Lower lobe of right lung (tissue), 2 donors: ENCODE results near the gene SLC22A3. TPM values are rescaled to one million over a fixed set of nuclear protein-coding genes. Genes with fewer than 3 reads are reported as not detected.

Experiments
- ATAC-seq, 2 donors: fragments of 200-7000 bp; cut with Tn5 transposase; one replicate each; pipeline ENCODE4 v1.9.1; 2020 to 2022; ENCODE audit warnings: mild to moderate bottlenecking in 2 of 2, moderate library complexity in 2 of 2
- DNase-seq: peaks from one replicate; pipeline ENCODE4 v3.0.0-alpha.2; 2020
- H3K27ac ChIP-seq: fragments of 200-600 bp; one replicate; pipeline ENCODE4 v1.8.0; 2022
- H3K27me3 ChIP-seq: fragments of 200-600 bp; one replicate; pipeline ENCODE4 v1.8.0; 2022; ENCODE audit warnings: low read depth
- H3K36me3 ChIP-seq: fragments of 200-600 bp; one replicate; pipeline ENCODE4 v1.8.0; 2022; ENCODE audit warnings: mild to moderate bottlenecking
- H3K4me1 ChIP-seq: fragments of 200-600 bp; one replicate; pipeline ENCODE4 v1.8.0; 2022
- H3K4me3 ChIP-seq: fragments of 200-600 bp; one replicate; pipeline ENCODE4 v1.8.0; 2022; ENCODE audit warnings: mild to moderate bottlenecking
- H3K9me3 ChIP-seq: fragments of 200-600 bp; one replicate; pipeline ENCODE4 v1.8.0; 2022
- intact Hi-C: fragments of 100-400 bp; cut with DNase I; formaldehyde crosslinking; loops from one replicate; pipeline ENCODE4 v1.11.0; 2022
- total RNA-seq: library from RNA; stranded (reverse); fragmentation: NEBNext Ultra II Directional; extraction: Animal tissue kit (Norgen Biotek cat#: 25700); gene quantifications from one replicate; pipeline ENCODE4 v1.2.1, GENCODE V29; 2021
- TF ChIP-seq, protein P1 (sequence below): fragments of 200-600 bp; IDR thresholded peaks from one replicate; pipeline ENCODE4 v1.8.0; 2022; ENCODE audit warnings: antibody characterized with exemption, mild to moderate bottlenecking
- donor health status: DM: no; HTN: yes; CAD: no; lungs with severe emphysema.

Gene SLC22A3
- total RNA-seq, 1 donor from 2014 or later, result 37.7 TPM

DNA sequence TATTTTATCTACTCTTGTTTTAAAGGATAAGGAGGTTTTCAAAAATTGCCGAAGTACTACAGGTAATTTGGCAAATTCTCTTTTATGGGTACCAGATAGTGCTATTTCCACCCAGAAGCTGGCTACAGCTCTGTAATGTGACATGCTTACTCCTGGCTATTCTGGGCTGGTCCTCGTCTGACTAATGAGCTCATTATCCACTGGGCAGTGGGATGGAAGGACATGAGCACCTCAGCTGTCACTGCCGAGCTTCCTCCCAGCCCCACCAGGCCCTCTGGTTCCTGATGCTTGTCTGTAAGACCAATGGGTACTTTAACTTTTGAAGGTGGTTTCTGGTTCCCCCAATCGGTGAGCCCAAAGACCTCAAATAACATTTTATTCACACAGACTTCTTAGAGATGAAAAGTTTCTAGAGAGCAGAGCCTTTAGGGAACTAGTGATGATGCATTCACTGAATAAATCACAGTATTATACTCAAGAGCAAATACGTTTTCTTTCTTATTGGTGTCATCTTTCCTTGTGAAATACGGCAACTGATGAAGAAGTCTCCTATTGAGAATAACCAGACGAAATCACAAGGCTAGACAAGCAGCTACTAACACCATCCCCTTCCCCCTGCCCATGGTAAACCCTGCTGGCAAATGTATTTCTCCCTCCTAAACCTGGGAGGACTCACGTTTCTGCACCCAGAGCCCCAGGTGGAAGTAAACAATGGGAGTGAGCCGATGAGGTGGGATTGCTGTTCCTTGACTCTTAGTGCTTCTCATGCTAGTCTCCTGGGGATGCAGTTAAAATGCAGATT, 80.8 kb downstream of the SLC22A3 start:
- intact Hi-C loops, result no loop called here
- Histone ChIP-seq H3K4me3 (no peak overlapping the region), H3K4me1 (peaks cover 7% of the 10 kb centered on the region), H3K36me3 (no peaks in the 10 kb centered on the region), H3K27ac (no peak overlapping the region), H3K27me3 (no peaks in the 10 kb centered on the region), H3K9me3 (no peaks in the 10 kb centered on the region)
- ATAC-seq (no peak), DNase-seq (no peak)
- TF ChIP-seq, protein P1, sequence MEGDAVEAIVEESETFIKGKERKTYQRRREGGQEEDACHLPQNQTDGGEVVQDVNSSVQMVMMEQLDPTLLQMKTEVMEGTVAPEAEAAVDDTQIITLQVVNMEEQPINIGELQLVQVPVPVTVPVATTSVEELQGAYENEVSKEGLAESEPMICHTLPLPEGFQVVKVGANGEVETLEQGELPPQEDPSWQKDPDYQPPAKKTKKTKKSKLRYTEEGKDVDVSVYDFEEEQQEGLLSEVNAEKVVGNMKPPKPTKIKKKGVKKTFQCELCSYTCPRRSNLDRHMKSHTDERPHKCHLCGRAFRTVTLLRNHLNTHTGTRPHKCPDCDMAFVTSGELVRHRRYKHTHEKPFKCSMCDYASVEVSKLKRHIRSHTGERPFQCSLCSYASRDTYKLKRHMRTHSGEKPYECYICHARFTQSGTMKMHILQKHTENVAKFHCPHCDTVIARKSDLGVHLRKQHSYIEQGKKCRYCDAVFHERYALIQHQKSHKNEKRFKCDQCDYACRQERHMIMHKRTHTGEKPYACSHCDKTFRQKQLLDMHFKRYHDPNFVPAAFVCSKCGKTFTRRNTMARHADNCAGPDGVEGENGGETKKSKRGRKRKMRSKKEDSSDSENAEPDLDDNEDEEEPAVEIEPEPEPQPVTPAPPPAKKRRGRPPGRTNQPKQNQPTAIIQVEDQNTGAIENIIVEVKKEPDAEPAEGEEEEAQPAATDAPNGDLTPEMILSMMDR, result no peak

DNA sequence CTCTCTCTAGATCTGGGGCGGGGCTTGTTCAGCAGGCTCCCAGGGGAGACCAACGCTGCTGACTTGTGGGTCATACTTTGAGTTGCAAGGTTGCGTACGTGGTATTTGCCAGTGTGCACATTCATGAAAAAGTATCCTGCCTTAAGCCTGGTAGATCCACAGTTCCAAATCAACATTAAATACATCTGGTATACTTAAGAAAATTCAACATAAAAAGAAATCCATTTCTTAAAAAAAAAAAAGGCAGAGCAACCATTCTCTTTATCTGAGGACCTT, 81.4 kb downstream of the SLC22A3 start:
- no peak for DNase-seq
- Histone ChIP-seq H3K36me3 (no peaks in the 10 kb centered on the region), H3K27ac (no peak overlapping the region), H3K9me3 (no peaks in the 10 kb centered on the region), H3K27me3 (no peaks in the 10 kb centered on the region), H3K4me3 (no peak overlapping the region), H3K4me1 (peaks cover 7% of the 10 kb centered on the region)
- ATAC-seq, result no peak
- TF ChIP-seq, protein P1, result no peak
- intact Hi-C loops, result no loop called here

DNA sequence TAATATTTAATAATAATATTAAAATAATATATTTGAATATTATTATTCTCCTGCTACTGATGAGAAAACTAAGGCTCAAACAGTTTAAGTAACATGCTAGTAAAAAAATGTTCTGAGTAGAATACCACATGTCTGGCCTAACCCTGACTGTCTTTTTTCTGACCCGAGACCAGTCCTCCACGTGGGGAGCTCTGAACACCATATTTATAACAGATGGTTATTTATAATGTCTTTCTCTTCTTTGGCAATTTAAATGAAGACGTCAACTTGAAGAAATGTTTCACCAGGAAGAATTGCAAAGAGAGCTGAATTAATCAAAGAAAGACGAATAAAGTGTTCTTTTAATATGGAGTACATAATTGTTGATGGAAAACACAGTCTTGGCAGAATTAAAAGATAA, 82.0 kb downstream of the SLC22A3 start:
- no peak for ATAC-seq
- TF ChIP-seq, protein P1, result no peak
- DNase-seq, result no peak
- intact Hi-C loops, result no loop called here
- Histone ChIP-seq H3K9me3 (no peaks in the 10 kb centered on the region), H3K36me3 (no peaks in the 10 kb centered on the region), H3K4me3 (no peak overlapping the region), H3K4me1 (peaks cover 7% of the 10 kb centered on the region), H3K27me3 (no peaks in the 10 kb centered on the region), H3K27ac (no peak overlapping the region)

- TF ChIP-seq, protein P1, result no peak
- no peak overlapping the region for H3K4me3 ChIP-seq
- no peaks in the 10 kb centered on the region for H3K36me3 ChIP-seq
- intact Hi-C loops, result no loop called here
- H3K9me3 ChIP-seq, result no peaks in the 10 kb centered on the region
- no peaks in the 10 kb centered on the region for H3K27me3 ChIP-seq
- DNase-seq (no peak), ATAC-seq (no peak)
- H3K4me1 ChIP-seq, result peaks cover 7% of the 10 kb centered on the region
- no peak overlapping the region for H3K27ac ChIP-seq
Observed at GRCh38 chr6:160430751-160431150, 82.6 kb downstream of the SLC22A3 start.

DNA sequence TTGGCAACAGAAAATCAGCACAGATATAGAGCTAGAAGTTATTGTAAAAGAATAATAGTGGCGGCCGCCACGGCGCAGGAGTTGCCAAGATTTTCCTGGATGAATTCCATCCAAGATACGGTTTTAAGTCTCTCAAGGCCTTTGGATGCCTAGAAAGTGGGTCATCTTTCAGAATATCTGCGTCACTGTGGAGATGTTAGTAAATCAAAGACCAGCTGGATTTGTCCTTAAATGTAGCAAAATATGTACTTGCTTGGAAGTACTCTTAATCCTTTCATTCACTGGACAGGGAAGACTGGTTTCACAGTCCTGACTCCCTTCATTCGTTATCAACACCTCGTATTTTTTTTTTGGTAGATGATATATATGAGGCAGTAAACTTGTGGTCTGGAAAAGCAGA, 83.0 kb downstream of the SLC22A3 start:
- TF ChIP-seq, protein P1, result no peak
- ATAC-seq (peak; percentile 44 to 49), DNase-seq (no peak)
- Histone ChIP-seq H3K27me3 (no peaks in the 10 kb centered on the region), H3K4me3 (no peak overlapping the region), H3K27ac (no peak overlapping the region), H3K9me3 (no peaks in the 10 kb centered on the region), H3K4me1 (peaks cover 7% of the 10 kb centered on the region), H3K36me3 (no peaks in the 10 kb centered on the region)
- intact Hi-C loops, result no loop called here
